Muscle layer of colon (tissue), 2 donors: Measurements from ENCODE around the gene PRDM16.

Source experiments
- H3K27ac ChIP-seq: one replicate; pipeline ENCODE4 v1.7.0; 2013; ENCODE audit warnings: low read depth, mild to moderate bottlenecking, low read length, moderate library complexity
- H3K27me3 ChIP-seq, 2 donors: one replicate each; pipeline ENCODE4 v1.7.0; 2013; ENCODE audit warnings: low read length in 2 of 2, mild to moderate bottlenecking in 2 of 2; ENCODE audit not compliant: insufficient read depth in 2 of 2, control insufficient read depth in 1 of 2
- H3K36me3 ChIP-seq: one replicate; pipeline ENCODE4 v1.7.0; 2013; ENCODE audit warnings: mild to moderate bottlenecking, low read length; ENCODE audit not compliant: insufficient read depth
- H3K4me1 ChIP-seq: one replicate; pipeline ENCODE4 v1.7.0; 2013; ENCODE audit warnings: mild to moderate bottlenecking, low read length; ENCODE audit not compliant: insufficient read depth
- H3K4me3 ChIP-seq, 2 donors: one replicate each; pipeline ENCODE4 v1.7.0; 2013; ENCODE audit warnings: low read length in 2 of 2, low read depth in 1 of 2, mild to moderate bottlenecking in 1 of 2, moderate library complexity in 1 of 2
- H3K9ac ChIP-seq: one replicate; pipeline ENCODE4 v1.7.0; 2013; ENCODE audit warnings: low read length
- H3K9me3 ChIP-seq: one replicate; pipeline ENCODE4 v1.7.0; 2013; ENCODE audit warnings: mild to moderate bottlenecking, low read length
- donor health status: abdominal sarcoma.
- donor health status: Adenocarcinoma of cecum.

The PRDM16 gene

GRCh38 chr1:3450983-3451382 is 382.0 kb downstream of the PRDM16 start:
- H3K27me3 ChIP-seq: peaks cover 16 to 42% of the 10 kb centered on the region in 2 donors
- H3K36me3 ChIP-seq: no peaks in the 10 kb centered on the region
- no peak overlapping the region for H3K4me3 ChIP-seq
- no peaks in the 10 kb centered on the region for H3K4me1 ChIP-seq
- H3K27ac ChIP-seq: no peak overlapping the region
- H3K9me3 ChIP-seq: no peaks in the 10 kb centered on the region
- no peak overlapping the region for H3K9ac ChIP-seq

GRCh38 chr1:3451994-3452865 is 383.2 kb downstream of the PRDM16 start:
- Histone ChIP-seq H3K4me1 (no peaks in the 10 kb centered on the region), H3K27me3 (peaks cover 16 to 43% of the 10 kb centered on the region in 2 donors), H3K27ac (no peak overlapping the region), H3K36me3 (no peaks in the 10 kb centered on the region), H3K9me3 (no peaks in the 10 kb centered on the region), H3K9ac (no peak overlapping the region), H3K4me3 (no peak overlapping the region)

- no peak overlapping the region for H3K4me3 ChIP-seq
- H3K27me3 ChIP-seq: peaks cover 16 to 43% of the 10 kb centered on the region in 2 donors
- H3K9me3 ChIP-seq: no peaks in the 10 kb centered on the region
- no peaks in the 10 kb centered on the region for H3K4me1 ChIP-seq
- no peak overlapping the region for H3K9ac ChIP-seq
- H3K36me3 ChIP-seq: no peaks in the 10 kb centered on the region
- no peak overlapping the region for H3K27ac ChIP-seq
Measured at GRCh38 chr1:3452866-3453175, 383.8 kb downstream of the PRDM16 start.

GRCh38 chr1:3453203-3453761 is 384.3 kb downstream of the PRDM16 start:
- H3K27me3 ChIP-seq: peaks cover 16 to 43% of the 10 kb centered on the region in 2 donors
- no peak overlapping the region for H3K4me3 ChIP-seq
- no peaks in the 10 kb centered on the region for H3K4me1 ChIP-seq
- H3K27ac ChIP-seq: no peak overlapping the region
- no peaks in the 10 kb centered on the region for H3K36me3 ChIP-seq
- H3K9ac ChIP-seq: no peak overlapping the region
- no peaks in the 10 kb centered on the region for H3K9me3 ChIP-seq

GRCh38 chr1:3453891-3454810 is 385.1 kb downstream of the PRDM16 start, which contains the start of gene ARHGEF16:
TSS of gene ARHGEF16 (plus strand) at chr1:3454665. CDS start at chr1:3463085, 8,420 bp downstream.
- no peaks in the 10 kb centered on the region for H3K4me1 ChIP-seq
- H3K4me3 ChIP-seq: no peak within 1 kb of the TSS
- no peaks in the 10 kb centered on the region for H3K9me3 ChIP-seq
- H3K36me3 ChIP-seq: no peaks in the 10 kb centered on the region
- H3K9ac ChIP-seq: no peak within 1 kb of the TSS
- H3K27ac ChIP-seq: no peak within 1 kb of the TSS
- H3K27me3 ChIP-seq: peaks cover 16 to 43% of the 10 kb centered on the region in 2 donors

GRCh38 chr1:3454811-3455618 is 386.0 kb downstream of the PRDM16 start:
- Histone ChIP-seq H3K27me3 (peaks cover 16 to 43% of the 10 kb centered on the region in 2 donors), H3K27ac (no peak overlapping the region), H3K36me3 (no peaks in the 10 kb centered on the region), H3K9ac (no peak overlapping the region), H3K4me1 (no peaks in the 10 kb centered on the region), H3K9me3 (no peaks in the 10 kb centered on the region), H3K4me3 (no peak overlapping the region)

GRCh38 chr1:3455670-3456448 is 386.9 kb downstream of the PRDM16 start:
- no peaks in the 10 kb centered on the region for H3K4me1 ChIP-seq
- no peaks in the 10 kb centered on the region for H3K36me3 ChIP-seq
- no peak overlapping the region for H3K27ac ChIP-seq
- H3K27me3 ChIP-seq: peaks cover 16 to 43% of the 10 kb centered on the region in 2 donors
- no peaks in the 10 kb centered on the region for H3K9me3 ChIP-seq
- H3K4me3 ChIP-seq: no peak overlapping the region
- H3K9ac ChIP-seq: no peak overlapping the region

- no peaks in the 10 kb centered on the region for H3K36me3 ChIP-seq
- H3K4me3 ChIP-seq: no peak overlapping the region
- H3K27ac ChIP-seq: no peak overlapping the region
- H3K9ac ChIP-seq: no peak overlapping the region
- H3K4me1 ChIP-seq: no peaks in the 10 kb centered on the region
- H3K27me3 ChIP-seq: peaks cover 16 to 43% of the 10 kb centered on the region in 2 donors
- H3K9me3 ChIP-seq: no peaks in the 10 kb centered on the region
Measured at GRCh38 chr1:3456449-3456963, 387.5 kb downstream of the PRDM16 start.

GRCh38 chr1:3456964-3457909 is 388.2 kb downstream of the PRDM16 start:
- Histone ChIP-seq H3K27ac (no peak overlapping the region), H3K27me3 (peaks cover 16 to 37% of the 10 kb centered on the region in 2 donors), H3K9ac (no peak overlapping the region), H3K9me3 (no peaks in the 10 kb centered on the region), H3K4me3 (no peak overlapping the region), H3K4me1 (no peaks in the 10 kb centered on the region), H3K36me3 (no peaks in the 10 kb centered on the region)
